Measurements from ENCODE around the gene FGF11.
A peak's percentile ranks its signal among the peaks of the same experiment; 100 is the strongest.

The FGF11 gene

DNA sequence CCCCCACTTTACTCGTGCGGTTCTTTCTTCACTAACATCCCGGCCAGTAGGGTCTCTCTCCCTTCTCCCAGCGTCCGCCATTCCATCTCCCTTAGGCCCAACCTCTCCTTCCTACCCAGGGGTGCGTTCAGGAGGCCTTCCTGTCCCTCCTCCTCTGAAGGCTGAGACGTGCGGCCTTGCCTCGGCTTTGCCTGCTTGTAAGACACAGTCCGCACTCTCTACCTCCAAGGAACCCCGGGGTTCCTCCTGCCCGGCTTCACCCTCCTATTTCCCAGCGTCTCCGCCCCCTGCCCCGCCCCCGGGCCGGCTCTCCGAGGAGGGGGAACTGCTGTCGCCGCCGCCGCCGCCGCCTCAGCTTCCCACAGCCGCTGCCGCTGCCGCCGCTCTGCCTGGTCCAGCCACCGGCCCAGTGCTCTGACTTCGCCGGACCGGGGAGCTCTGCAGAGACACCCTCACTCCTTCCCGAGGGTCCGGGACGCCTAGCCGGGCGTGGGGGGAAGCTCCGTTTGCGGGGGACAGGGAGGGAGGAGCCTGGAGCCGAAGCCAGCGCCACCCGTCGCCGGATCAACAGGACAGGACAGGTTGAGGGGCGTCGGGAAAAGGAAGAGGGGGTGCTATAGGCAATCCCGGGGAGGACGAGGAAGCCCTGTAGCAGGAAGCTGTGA is 1.2 kb upstream of the FGF11 start:
- no peak for TF ChIP-seq CTCF (IDR thresholded peaks at IDR 0.05; ENCODE audit: low read depth, low read length, missing control alignments)
- DNase-seq (ENCODE audit: low read depth), result no peak
- H3K4me3 ChIP-seq (ENCODE audit: low read depth, low read length), result peak overlapping the region; percentile 45

DNA sequence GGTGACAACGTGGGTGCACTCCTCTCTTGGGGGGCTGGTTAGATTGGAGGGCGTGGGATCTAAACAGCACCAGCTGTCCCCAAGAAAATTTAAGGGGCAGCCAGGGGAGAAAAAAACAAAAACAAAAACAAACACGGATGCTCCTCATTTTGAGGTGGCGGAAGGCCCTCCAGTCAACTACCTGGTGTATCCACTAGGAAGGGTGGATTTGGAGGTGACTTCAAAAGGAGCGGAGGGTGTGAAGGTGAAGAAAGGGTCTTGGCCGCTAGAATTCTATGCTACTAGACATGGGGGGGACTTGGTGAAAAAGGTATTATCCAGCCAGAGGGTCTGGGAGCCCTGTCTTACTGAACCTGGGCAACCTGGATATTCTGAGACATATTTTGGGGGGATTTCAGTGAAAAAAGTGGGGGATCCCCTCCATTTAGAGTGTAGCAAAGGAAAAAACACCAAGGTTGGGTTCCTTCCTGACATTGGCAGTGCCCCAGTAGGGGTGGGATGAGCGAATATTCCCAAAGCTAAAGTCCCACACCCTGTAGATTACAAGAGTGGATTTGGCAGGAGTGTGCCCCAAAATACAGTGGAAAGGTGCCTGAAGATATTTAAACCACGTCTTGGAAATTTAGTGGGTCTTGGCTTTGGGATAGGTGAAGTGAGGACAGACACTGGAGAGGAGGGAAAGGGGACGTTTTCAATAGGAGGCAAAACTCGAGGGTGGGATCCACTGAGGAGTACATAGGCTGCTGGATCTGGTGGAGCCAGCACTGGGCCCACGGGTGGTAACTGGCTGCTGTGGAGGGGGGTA is 454 bp upstream of the FGF11 start:
- peak overlapping the region; percentile 45 for H3K4me3 ChIP-seq (ENCODE audit: low read depth, low read length)

DNA sequence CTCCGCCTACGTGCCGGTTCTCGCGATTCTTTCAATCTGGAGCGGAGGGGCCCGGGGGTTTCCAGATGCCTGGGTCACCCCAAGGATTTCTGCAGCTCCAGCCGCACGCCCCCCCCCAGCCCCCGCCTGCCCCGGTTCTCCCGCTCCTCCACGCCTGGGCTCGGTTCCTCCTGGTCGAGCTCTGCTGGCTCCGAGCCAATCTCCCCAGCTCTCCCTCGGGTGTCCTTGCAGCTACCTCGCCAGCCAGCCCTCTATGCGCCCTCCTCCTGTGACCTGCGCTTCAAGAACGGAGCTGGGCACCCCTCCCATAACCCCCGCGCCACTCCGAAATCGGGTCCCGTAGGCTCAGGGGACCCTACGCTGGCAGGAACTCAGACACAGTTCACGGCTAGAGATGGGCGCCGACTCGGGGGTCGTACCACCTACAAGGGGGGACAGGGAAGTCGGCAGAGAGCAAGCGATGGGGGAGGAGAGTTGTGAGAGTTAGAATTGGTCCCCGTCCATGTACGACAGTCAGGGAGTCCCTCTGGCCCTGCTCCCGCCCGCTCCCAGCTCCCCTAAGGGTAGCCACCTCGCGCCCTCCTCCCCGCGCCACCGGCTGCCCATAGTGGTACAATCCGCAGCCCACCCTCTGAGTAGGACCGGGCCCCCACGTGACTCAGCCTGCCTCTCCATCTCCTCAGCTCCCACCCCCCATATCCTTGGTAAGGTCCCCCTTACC is 961 bp downstream of the FGF11 start:
- TF ChIP-seq CTCF (IDR thresholded peaks at IDR 0.05; ENCODE audit: low read depth, low read length, missing control alignments), result no peak
- no peak for DNase-seq (ENCODE audit: low read depth)
- peak overlapping the region; percentile 45 for H3K4me3 ChIP-seq (ENCODE audit: low read depth, low read length)

More for the DNA sequence above, 454 bp upstream of the FGF11 start:
- TF ChIP-seq CTCF (IDR thresholded peaks at IDR 0.05; ENCODE audit: low read depth, low read length, missing control alignments), result no peak
- DNase-seq (ENCODE audit: low read depth), result no peak

DNA sequence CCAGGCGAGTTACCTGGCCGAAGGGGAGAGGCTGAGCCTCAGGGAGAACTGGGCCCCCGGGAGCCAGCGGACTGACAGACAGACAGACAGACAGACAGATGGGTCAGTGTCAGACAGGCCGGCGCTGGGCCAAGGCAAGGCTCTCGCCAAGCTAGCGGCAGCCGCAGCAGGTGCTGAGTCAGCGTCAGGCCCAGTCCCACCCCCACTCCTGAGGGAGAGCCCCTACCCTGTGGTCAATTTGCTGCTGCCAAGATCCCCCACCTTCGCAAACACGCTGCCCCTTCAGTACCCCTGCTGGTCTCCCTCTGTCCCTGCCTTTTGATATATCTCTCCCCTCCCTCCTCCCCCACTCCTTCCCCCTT is 1.5 kb downstream of the FGF11 start:
- DNase-seq (ENCODE audit: low read depth), result no peak
- peak overlapping the region; percentile 45 for H3K4me3 ChIP-seq (ENCODE audit: low read depth, low read length)
- TF ChIP-seq CTCF (IDR thresholded peaks at IDR 0.05; ENCODE audit: low read depth, low read length, missing control alignments), result no peak

DNA sequence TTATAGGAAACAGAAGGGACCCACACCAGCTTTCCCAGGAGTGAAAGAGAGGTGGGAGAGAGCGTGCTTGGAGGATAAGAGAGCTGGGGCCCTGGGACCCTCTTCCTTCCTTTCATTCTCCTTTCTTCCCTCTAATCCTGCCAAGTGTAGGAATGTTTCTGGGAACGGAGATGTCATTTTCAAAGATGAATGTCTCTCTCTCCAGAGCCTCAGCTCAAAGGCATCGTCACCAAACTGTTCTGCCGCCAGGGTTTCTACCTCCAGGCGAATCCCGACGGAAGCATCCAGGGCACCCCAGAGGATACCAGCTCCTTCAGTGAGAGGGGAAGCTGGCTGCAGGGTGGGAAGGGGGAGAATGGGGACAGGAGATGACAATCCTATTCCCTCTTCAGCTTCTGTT is 2.0 kb downstream of the FGF11 start:
- TF ChIP-seq CTCF (IDR thresholded peaks at IDR 0.05; ENCODE audit: low read depth, low read length, missing control alignments), result no peak
- no peak overlapping the region; the same call in 1 of the 2 replicates for H3K4me3 ChIP-seq (ENCODE audit: low read depth, low read length)
- DNase-seq (ENCODE audit: low read depth), result no peak

GRCh38 chr17:7442142-7442541 is 2.8 kb downstream of the FGF11 start:
- no peak for DNase-seq (ENCODE audit: low read depth)
- H3K4me3 ChIP-seq (ENCODE audit: low read depth, low read length), result no peak overlapping the region
- no peak for TF ChIP-seq CTCF (IDR thresholded peaks at IDR 0.05; ENCODE audit: low read depth, low read length, missing control alignments)
